Measurements from ENCODE around the gene TRIM2. TPM values are rescaled to one million over a fixed set of nuclear protein-coding genes. Genes with fewer than 3 reads are reported as not detected.

TRIM2 gene
- total RNA-seq: 14.7 and 17.3 TPM in 2 replicates

GRCh38 chr4:153204247-153204671 is at the start of gene TRIM2:
TSS of gene TRIM2 (plus strand) at chr4:153204443. CDS start at chr4:153204531, 88 bp downstream.

GRCh38 chr4:153344131-153345011 is 140.1 kb downstream of the TRIM2 start, which contains the start of gene MND1:
TSS of gene MND1 (plus strand) at chr4:153344688. CDS start at chr4:153344738, 50 bp downstream.

Other genes starting within 250 kb of the TRIM2 start
- gene MND1, start 140.2 kb downstream of the TRIM2 start, total RNA-seq: 2.4 and 4.3 TPM in 2 replicates